Germinal center (tissue), 1 donor: ENCODE measurements around the gene GSC2.

Source experiments
- DNase-seq: peaks from one replicate; pipeline ENCODE4 v3.0.0; 2012; ENCODE audit warnings: mixed read lengths, low spot score

Gene GSC2

GRCh38 chr22:19152942-19153883 lies 3.1 kb upstream of the GSC2 start:
- DNase-seq, result no peak

DNA sequence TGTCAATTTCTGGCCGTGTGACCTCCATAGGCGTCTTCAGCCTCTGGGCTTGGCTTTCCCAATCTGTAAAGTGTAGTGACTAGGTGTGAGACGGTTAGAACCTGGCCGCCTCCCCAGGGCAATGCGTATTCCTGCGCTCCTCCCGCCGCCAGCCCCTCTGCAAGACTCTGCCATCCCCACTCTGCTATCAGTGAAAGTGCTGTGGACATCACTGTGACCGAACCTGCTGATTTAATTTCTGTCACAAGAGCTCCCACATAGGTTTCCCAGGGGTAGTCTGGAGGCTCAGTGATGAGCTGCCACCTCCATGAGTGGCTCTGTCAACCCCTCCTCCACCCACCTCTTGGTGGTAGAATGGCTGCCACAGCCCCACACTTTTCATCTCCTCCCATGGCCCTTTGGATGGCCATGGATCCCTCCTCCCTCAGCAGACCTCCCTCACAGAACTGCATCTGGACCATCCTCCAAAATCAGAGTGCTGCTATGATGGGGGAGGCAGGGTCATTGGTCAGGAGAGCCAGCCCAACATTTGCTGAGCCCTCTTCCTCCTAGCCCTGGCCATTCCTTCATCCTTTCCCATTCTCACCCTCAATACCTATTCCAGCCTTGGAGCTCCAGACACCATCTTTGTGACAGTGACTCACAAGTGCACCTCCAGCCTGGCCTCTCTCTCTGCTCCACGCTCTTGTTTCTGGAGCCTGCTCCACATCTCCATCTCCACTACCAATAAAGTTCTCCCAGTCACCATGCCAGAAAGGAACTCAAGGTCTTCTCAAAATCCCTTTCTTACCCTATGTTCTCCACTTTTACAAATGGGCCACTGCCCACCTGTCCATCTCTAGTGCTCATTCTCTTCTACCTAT lies 1.5 kb upstream of the GSC2 start:
- DNase-seq, result no peak

GRCh38 chr22:19150482-19151328 lies 613 bp upstream of the GSC2 start:
- DNase-seq, result no peak

- DNase-seq, result peak; percentile 40
Measured at GRCh38 chr22:19149047-19149883, 827 bp downstream of the GSC2 start.

- DNase-seq, result no peak
Measured at GRCh38 chr22:19148417-19149046, 1.6 kb downstream of the GSC2 start.

DNA sequence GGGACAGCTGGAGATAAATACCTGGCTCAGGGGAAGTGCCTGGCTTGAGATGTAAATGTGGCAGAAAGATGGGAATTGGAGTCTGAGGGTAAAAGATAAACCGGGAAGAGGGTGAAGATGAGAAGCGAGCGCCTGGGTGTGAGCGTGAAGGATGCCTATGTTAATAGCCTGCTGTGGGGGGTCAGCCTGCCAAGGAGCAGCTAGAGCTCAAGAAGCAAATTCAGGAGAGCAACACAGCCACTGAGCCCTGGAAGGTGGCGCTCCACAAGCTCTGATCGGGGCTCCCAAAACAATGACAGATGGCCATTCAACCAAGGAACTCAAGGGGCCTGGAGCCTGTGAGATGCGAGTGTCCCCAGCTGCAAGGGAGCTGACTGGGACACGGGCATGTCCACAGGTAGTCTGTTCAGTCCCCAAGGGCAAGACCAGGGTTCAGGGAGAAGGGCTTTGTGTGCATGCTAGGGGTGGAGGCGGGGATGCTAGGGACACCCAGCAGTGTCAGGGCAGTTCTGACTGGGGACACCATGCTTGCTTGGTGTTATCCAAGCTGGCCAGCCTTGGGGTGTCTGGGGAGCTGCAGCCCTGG lies 2.8 kb downstream of the GSC2 start:
- DNase-seq, result no peak

DNA sequence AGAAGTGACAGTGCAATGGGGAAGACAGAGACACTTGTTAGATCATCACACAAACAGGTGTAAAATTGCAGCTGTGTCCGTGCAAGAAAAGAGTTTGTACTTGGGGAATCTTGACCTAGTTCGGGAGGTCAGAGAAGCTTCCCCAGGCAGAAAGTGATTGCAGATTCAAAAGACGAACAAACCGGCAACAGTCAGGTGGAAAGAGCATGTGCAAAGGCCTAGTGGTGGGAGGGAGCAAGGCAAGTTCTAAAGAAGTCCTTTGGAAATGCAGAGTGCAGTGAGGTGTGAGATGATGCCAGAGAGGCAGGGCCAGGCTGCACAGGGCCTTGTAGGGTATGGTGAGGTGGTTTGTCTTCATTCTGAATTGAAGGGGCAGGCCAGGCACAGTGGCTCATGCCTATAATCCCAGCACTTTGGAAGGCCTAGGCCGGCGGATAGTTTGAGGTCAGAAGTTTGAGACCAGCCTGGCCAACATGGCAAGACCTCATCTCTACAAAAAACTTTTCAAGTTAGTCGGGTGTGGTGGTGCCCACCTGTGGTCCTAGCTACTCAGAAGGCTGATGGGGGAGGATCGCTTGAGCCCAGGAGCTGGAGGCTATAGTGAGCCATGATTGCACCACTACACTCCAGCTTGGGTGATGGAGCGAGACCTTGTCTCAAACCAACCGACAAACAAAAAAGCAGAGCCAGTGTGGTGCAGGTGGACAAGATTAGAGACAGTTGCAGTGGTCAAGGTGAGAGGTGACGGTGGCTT lies 3.7 kb downstream of the GSC2 start:
- no peak for DNase-seq

GRCh38 chr22:19143967-19144400 lies 6.1 kb downstream of the GSC2 start:
- peak; percentile 40 for DNase-seq

GRCh38 chr22:19143212-19143611 lies 6.9 kb downstream of the GSC2 start:
- no peak for DNase-seq

- no peak for DNase-seq
Measured at GRCh38 chr22:19142394-19142793, 7.7 kb downstream of the GSC2 start.

- DNase-seq, result no peak
Measured at GRCh38 chr22:19139974-19140373, 10.1 kb downstream of the GSC2 start.

DNA sequence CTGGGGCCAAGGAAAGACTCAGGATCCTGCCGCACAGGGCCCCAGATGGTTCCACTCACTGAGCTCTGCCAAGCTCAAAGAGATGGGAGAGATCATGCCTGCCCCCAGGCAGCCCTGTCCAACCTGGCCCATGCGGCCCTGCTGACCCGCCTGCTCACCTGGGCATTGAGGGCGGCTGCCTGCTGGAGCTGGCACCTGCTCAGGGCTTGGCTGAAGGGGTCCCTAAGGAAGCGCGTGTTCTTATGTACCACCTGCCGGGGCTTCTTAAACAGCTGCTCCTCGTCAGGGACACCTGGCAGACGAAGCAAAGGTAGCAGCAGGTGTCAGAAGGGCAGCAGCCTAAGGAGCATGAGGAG lies 11.1 kb downstream of the GSC2 start:
- DNase-seq, result no peak

GRCh38 chr22:19138217-19139000 lies 11.7 kb downstream of the GSC2 start:
- DNase-seq, result no peak

- no peak for DNase-seq
Measured at GRCh38 chr22:19137384-19138216, 12.5 kb downstream of the GSC2 start.

DNA sequence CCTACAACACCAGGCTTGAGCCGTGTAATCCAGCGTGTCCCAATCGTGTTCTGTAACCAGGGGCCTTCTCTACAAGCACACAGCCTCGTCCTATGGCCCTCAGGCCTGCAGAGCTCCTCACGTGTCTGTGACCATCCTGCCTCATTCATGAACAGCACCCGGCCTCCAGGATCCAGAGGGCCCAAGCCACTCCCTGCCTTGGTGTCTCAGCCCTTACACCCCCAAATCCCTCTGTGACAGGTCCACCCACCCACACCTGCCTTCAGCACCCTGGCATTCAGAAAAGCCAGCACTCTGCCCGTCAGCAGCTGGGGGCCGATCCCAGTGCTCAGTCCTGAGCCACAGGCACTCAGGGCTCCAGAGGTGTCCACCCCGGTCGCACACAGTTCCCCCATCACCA lies 13.2 kb downstream of the GSC2 start:
- no peak for DNase-seq

- no peak for DNase-seq
Measured at GRCh38 chr22:19134874-19135273, 15.2 kb downstream of the GSC2 start.

DNA sequence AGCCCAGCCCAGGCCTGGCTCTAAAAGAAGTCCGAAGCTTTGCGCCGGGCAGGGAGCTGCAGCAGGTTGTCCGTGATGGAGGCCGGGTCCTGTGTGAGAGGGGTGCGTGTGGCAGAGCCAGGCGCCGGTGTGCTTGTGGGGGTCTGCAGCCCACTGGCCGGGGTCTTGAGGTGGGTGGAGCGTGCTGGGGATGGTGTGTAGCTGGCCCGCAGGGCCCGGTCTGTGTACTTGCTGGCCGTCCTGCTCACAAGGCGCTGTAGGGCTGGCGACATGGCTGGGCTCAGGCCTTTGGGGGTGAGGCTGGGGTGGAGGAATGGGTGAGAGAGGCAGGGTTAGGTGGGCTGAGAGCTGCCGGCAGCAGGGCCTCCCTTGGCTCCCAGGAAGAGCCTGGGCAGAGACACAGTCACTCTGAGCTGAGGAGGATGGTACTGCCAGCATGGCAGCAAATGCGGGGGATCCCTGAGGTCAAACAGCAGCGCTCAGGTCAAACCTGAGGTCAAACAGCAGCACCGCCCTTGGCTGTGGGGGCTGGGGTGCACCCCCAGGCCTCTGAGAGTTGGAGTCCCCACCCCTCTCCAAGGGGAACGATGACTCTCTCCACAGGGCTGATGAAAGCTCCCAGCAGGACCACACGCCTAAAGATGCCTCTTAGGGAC lies 15.8 kb downstream of the GSC2 start:
- no peak for DNase-seq
